Mesothelial cell of epicardium (in vitro differentiated cells): ENCODE measurements around the gene KIAA1586. TPM values are rescaled to one million over a fixed set of nuclear protein-coding genes. Genes with fewer than 3 reads are reported as not detected.

Experiments used
- DNase-seq, 2 experiments: peaks; one replicate each; pipeline ENCODE4 v3.0.0; 2021; ENCODE audit warnings: low spot score in 2 of 2; ENCODE audit not compliant: unreplicated experiment in 2 of 2
- H3K27ac Mint-ChIP-seq: 2 replicates; pipeline ENCODE4 v1.8.0; 2021; ENCODE audit warnings: mixed read lengths
- H3K27me3 Mint-ChIP-seq: 2 replicates; pipeline ENCODE4 v1.8.0; 2021; ENCODE audit warnings: low read depth, mixed read lengths
- H3K36me3 Mint-ChIP-seq: 2 replicates; pipeline ENCODE4 v1.8.0; 2021; ENCODE audit warnings: mixed read lengths
- H3K4me1 Mint-ChIP-seq: 2 replicates; pipeline ENCODE4 v1.8.0; 2021; ENCODE audit warnings: mixed read lengths
- H3K4me3 Mint-ChIP-seq: 2 replicates; pipeline ENCODE4 v1.8.0; 2021; ENCODE audit warnings: mild to moderate bottlenecking, moderate library complexity, mixed read lengths
- H3K9me3 Mint-ChIP-seq: 2 replicates; pipeline ENCODE4 v1.8.0; 2021; ENCODE audit warnings: mixed read lengths
- total RNA-seq: library from RNA; stranded (reverse); gene quantifications from 3 replicates; pipeline ENCODE4 v1.2.1, GENCODE V29; 2021
- TF ChIP-seq, protein P1 (sequence below): fragments of 200-600 bp; sonication (generic); IDR thresholded peaks from one replicate; pipeline ENCODE4 v1.5.0; 2021; ENCODE audit warnings: antibody characterized with exemption; ENCODE audit not compliant: unreplicated experiment

Gene KIAA1586
- total RNA-seq, 1 donor from 2014 or later: 26.2 TPM

- Mint-ChIP-seq H3K4me3 (no peak overlapping the region), H3K36me3 (peaks cover 17% of the 10 kb centered on the region), H3K9me3 (peaks cover 15% of the 10 kb centered on the region), H3K27me3 (no peaks in the 10 kb centered on the region), H3K4me1 (no peaks in the 10 kb centered on the region), H3K27ac (no peak overlapping the region)
- TF ChIP-seq, protein P1, sequence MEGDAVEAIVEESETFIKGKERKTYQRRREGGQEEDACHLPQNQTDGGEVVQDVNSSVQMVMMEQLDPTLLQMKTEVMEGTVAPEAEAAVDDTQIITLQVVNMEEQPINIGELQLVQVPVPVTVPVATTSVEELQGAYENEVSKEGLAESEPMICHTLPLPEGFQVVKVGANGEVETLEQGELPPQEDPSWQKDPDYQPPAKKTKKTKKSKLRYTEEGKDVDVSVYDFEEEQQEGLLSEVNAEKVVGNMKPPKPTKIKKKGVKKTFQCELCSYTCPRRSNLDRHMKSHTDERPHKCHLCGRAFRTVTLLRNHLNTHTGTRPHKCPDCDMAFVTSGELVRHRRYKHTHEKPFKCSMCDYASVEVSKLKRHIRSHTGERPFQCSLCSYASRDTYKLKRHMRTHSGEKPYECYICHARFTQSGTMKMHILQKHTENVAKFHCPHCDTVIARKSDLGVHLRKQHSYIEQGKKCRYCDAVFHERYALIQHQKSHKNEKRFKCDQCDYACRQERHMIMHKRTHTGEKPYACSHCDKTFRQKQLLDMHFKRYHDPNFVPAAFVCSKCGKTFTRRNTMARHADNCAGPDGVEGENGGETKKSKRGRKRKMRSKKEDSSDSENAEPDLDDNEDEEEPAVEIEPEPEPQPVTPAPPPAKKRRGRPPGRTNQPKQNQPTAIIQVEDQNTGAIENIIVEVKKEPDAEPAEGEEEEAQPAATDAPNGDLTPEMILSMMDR: no peak
- no peak for DNase-seq
These were observed 25.6 kb downstream of the KIAA1586 start for GRCh38 chr6:57072108-57072507.

DNA sequence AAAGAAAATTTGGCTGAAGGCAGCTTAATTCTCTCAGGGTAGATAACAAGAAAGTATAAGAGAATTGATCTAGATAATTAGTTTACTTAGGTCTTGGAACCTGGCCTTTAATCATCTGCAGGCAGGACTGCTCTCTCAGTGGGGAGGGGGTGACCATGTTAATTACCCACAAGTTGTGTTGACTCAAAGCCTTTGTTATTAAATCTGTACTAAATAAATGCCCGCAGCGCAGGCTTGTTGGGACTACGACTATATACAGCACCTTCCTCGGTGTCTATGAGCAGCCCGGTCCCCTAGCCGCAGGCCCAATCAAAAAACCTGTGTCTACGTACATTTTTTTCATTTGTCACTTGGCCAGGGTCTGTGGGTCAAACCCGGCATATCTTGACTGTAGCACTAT lies 27.9 kb downstream of the KIAA1586 start:
- Mint-ChIP-seq H3K4me3 (no peak overlapping the region), H3K4me1 (no peaks in the 10 kb centered on the region), H3K9me3 (peaks cover 26% of the 10 kb centered on the region), H3K27ac (no peak overlapping the region), H3K36me3 (peaks cover 25% of the 10 kb centered on the region), H3K27me3 (no peaks in the 10 kb centered on the region)
- TF ChIP-seq, protein P1: no peak
- no peak for DNase-seq

GRCh38 chr6:57075092-57075491 lies 28.6 kb downstream of the KIAA1586 start:
- Mint-ChIP-seq H3K4me1 (no peaks in the 10 kb centered on the region), H3K9me3 (peaks cover 27% of the 10 kb centered on the region), H3K27me3 (no peaks in the 10 kb centered on the region), H3K36me3 (peaks cover 22% of the 10 kb centered on the region), H3K27ac (no peak overlapping the region), H3K4me3 (no peak overlapping the region)
- DNase-seq: no peak
- TF ChIP-seq, protein P1: no peak

- peaks cover 29% of the 10 kb centered on the region for H3K36me3 Mint-ChIP-seq
- H3K4me1 Mint-ChIP-seq: no peaks in the 10 kb centered on the region
- H3K4me3 Mint-ChIP-seq: no peak overlapping the region
- no peak for DNase-seq
- peaks cover 27% of the 10 kb centered on the region for H3K9me3 Mint-ChIP-seq
- TF ChIP-seq, protein P1: no peak
- no peaks in the 10 kb centered on the region for H3K27me3 Mint-ChIP-seq
- H3K27ac Mint-ChIP-seq: no peak overlapping the region
These were observed 32.2 kb downstream of the KIAA1586 start for GRCh38 chr6:57078531-57079207.

GRCh38 chr6:57085471-57085870 lies 39.0 kb downstream of the KIAA1586 start:
- Mint-ChIP-seq H3K4me3 (no peak overlapping the region), H3K4me1 (peaks cover 14% of the 10 kb centered on the region), H3K36me3 (peaks cover 3% of the 10 kb centered on the region), H3K27ac (no peak overlapping the region), H3K27me3 (no peaks in the 10 kb centered on the region), H3K9me3 (peaks cover 3% of the 10 kb centered on the region)
- TF ChIP-seq, protein P1: no peak
- DNase-seq: no peak
